HepG2 (cell line): Measurements from ENCODE around the gene IFIT5. TPM values are rescaled to one million over a fixed set of nuclear protein-coding genes. Genes with fewer than 3 reads are reported as not detected.
A peak's percentile ranks its signal among the peaks of the same experiment; 100 is the strongest.

Source experiments
- ATAC-seq: fragments of 200-7000 bp; cut with Tn5 transposase; 3 replicates; pipeline ENCODE4 v1.9.1; 2020; ENCODE audit warnings: mild to moderate bottlenecking, moderate library complexity
- BruUV-seq: library from RNA; stranded (reverse); fragments of 400-500 nt; replicated peaks from 2 replicates; lab custom pipeline; 2021; lab: Mats Ljungman, UMichigan
- CTCF ChIA-PET: fragments of 300-600 bp; formaldehyde crosslinking; extraction: SDS; loops from one replicate; lab custom pipeline; 2021; ENCODE audit warnings: low total read pairs, inconsistent platforms, low intra/inter-chr PET ratio; lab: Yijun Ruan, JAX
- POLR2A ChIA-PET: fragments of 350-600 bp; sonication (Branson Sonifier 250); formaldehyde crosslinking; loops from one replicate; lab custom pipeline; 2020; ENCODE audit warnings: antibody characterized with exemption, inconsistent platforms; lab: Yijun Ruan, JAX
- DNase-seq: peaks from one replicate; pipeline ENCODE4 v3.0.0-alpha.2; 2015; ENCODE audit warnings: low spot score
- FAIRE-seq: peaks from 3 replicates; lab custom pipeline; 2011; peaks lifted over from hg19 to GRCh38; lab: Jason Lieb, UNC
- H2AFZ ChIP-seq: one replicate; pipeline ENCODE4 v1.6.1; 2011; ENCODE audit warnings: low read length, inconsistent platforms
- H3K27ac ChIP-seq: fragments of 300-600 bp; 3 replicates; pipeline ENCODE4 v1.8.0; 2011; ENCODE audit warnings: mixed run types, mild to moderate bottlenecking, mixed read lengths, low read length, inconsistent platforms; ENCODE audit not compliant: insufficient read depth; ENCODE audit errors: extremely low read length
- H3K27me3 ChIP-seq, 2 experiments: fragments of 200-600 bp in 1 of 2; 2 replicates in 1 of 2; 3 replicates in 1 of 2; pipeline versions ENCODE4 v1.6.0 to v1.8.0; 2011; ENCODE audit warnings: low read length in 2 of 2, mild to moderate bottlenecking in 2 of 2, moderate library complexity in 2 of 2, inconsistent platforms in 1 of 2; ENCODE audit not compliant: insufficient read depth in 2 of 2, control insufficient read depth in 1 of 2
- H3K36me3 ChIP-seq, 2 experiments: fragments of 200-600 bp in 1 of 2; replicated peaks in 1 of 2; 2 replicates in 1 of 2; 3 replicates in 1 of 2; pipeline versions ENCODE4 v1.5.1 to v1.8.0; 2011; ENCODE audit warnings: low read length in 2 of 2, inconsistent platforms in 1 of 2; ENCODE audit not compliant: insufficient read depth in 2 of 2, control insufficient read depth in 1 of 2
- H3K4me1 ChIP-seq: 2 replicates; pipeline ENCODE4 v1.5.1; 2012; ENCODE audit warnings: low read length, inconsistent platforms; ENCODE audit not compliant: insufficient read depth
- H3K4me2 ChIP-seq: 2 replicates; pipeline ENCODE4 v1.6.0; 2011; ENCODE audit warnings: low read depth, low read length, inconsistent platforms
- H3K4me3 ChIP-seq, 3 experiments: fragments of 200-600 bp in 1 of 3; sonication (generic), shearing (Covaris generic) in 1 of 3; replicated peaks in 1 of 3; 2 replicates each; pipeline ENCODE4 v1.5.1; 2011 to 2016; ENCODE audit warnings: low read length in 3 of 3, inconsistent platforms in 2 of 3, low read depth in 2 of 3, mild to moderate bottlenecking in 2 of 3, control low read depth in 1 of 3, mixed read lengths in 1 of 3; ENCODE audit not compliant: insufficient read depth in 1 of 3
- H3K79me2 ChIP-seq: one replicate; pipeline ENCODE4 v1.6.1; 2011; ENCODE audit warnings: low read length, inconsistent platforms; ENCODE audit not compliant: insufficient read depth
- H3K9ac ChIP-seq: 2 replicates; pipeline ENCODE4 v1.6.0; 2011; ENCODE audit warnings: mild to moderate bottlenecking, low read depth, low read length, inconsistent platforms; ENCODE audit not compliant: insufficient read depth
- H3K9me3 ChIP-seq: 2 replicates; pipeline ENCODE4 v1.5.1; 2012; ENCODE audit warnings: mild to moderate bottlenecking, low read length
- H4K20me1 ChIP-seq: 2 replicates; pipeline ENCODE4 v1.6.0; 2011; ENCODE audit warnings: inconsistent platforms, mild to moderate bottlenecking, low read length, moderate library complexity; ENCODE audit not compliant: insufficient read depth
- FOXA3 ChIP-seq: IDR thresholded peaks from 2 replicates; pipeline ENCODE4 v1.6.1; 2016; ENCODE audit warnings: missing genetic modification reagents, missing compliant biosample characterization
- HDAC6 ChIP-seq: fragments of 200-600 bp; sonication (generic); IDR thresholded peaks from 2 replicates; pipeline ENCODE4 v1.7.0; 2017; ENCODE audit warnings: mild to moderate bottlenecking, antibody characterized with exemption, low read length, low read depth
- HHEX ChIP-seq: IDR thresholded peaks from 2 replicates; pipeline ENCODE4 v1.6.1; 2016; ENCODE audit warnings: control low read depth
- KDM4B ChIP-seq: sonication (generic); formaldehyde crosslinking; IDR thresholded peaks from 2 replicates; pipeline ENCODE4 v1.4.0; 2020; ENCODE audit warnings: missing genetic modification reagents
- MAFF ChIP-seq: IDR thresholded peaks from 2 replicates; pipeline ENCODE4 v1.6.1; 2011; ENCODE audit warnings: low read depth, low read length, improper control_type of control experiment
- MAFK ChIP-seq, 2 experiments: IDR thresholded peaks in 1 of 2; conservative IDR thresholded peaks in 1 of 2; 2 replicates each; pipeline ENCODE4 v1.6.1; 2011; ENCODE audit warnings: improper control_type of control experiment in 2 of 2, low read length in 2 of 2
- MIXL1 ChIP-seq: IDR thresholded peaks from 2 replicates; pipeline ENCODE4 v1.6.1; 2016
- TARDBP ChIP-seq: sonication (generic); formaldehyde crosslinking; IDR thresholded peaks from 2 replicates; pipeline ENCODE4 v1.8.0; 2022; ENCODE audit warnings: mild to moderate bottlenecking, missing genetic modification reagents
- TCF7 ChIP-seq: sonication (generic); IDR thresholded peaks from 2 replicates; pipeline ENCODE4 v1.6.1; 2016; ENCODE audit warnings: antibody characterized with exemption, low read depth
- ZNF136 ChIP-seq: sonication (generic); formaldehyde crosslinking; IDR thresholded peaks from 2 replicates; pipeline ENCODE4 v1.8.1; 2022; ENCODE audit warnings: low read depth, mild to moderate bottlenecking, moderate library complexity, missing genetic modification reagents
- ZNF282 ChIP-seq: fragments of 450-650 bp; IDR thresholded peaks from 2 replicates; pipeline ENCODE4 v1.6.1; 2018; ENCODE audit not compliant: partially characterized antibody
- ZNF317 ChIP-seq: sonication (generic); formaldehyde crosslinking; IDR thresholded peaks from 2 replicates; pipeline ENCODE4 v1.5.0; 2020; ENCODE audit warnings: mild to moderate bottlenecking, missing genetic modification reagents
- ZNF660 ChIP-seq: sonication (generic); formaldehyde crosslinking; IDR thresholded peaks from 2 replicates; pipeline ENCODE4 v1.5.1; 2020; ENCODE audit warnings: mild to moderate bottlenecking, low read depth, missing genetic modification reagents, borderline replicate concordance
- WGBS: methylation state at CpG from one replicate; pipeline ENCODE4 v1.1.6; 2017; ENCODE audit warnings: low lambda C conversion rate; 5-methylcytosine and 5-hydroxymethylcytosine counted together
- in situ Hi-C: cut with HindIII; loops from 2 replicates; pipeline ENCODE4 v1.10.0; 2017; ENCODE audit warnings: low pct_unique_long_range_greater_than_20kb; ENCODE audit not compliant: extremely low pct_ligation_motif_present
- intact Hi-C: fragments of 100-400 bp; cut with micrococcal nuclease; formaldehyde crosslinking; loops from one replicate; pipeline ENCODE4 v1.10.0; 2022; ENCODE audit not compliant: unreplicated experiment
- polyA plus RNA-seq, 8 experiments: library from polyadenylated mRNA; depleted of rRNA in 3 of 8; stranded (reverse) in 7 of 8; unstranded in 1 of 8; fragments of >200 nt; fragmentation: Illumina TruSeq in 4 of 8; extraction: Trizol in 4 of 8; gene quantifications; 2 replicates each; pipeline versions ENCODE4 v1.2.1 to v1.2.3, GENCODE V29; 2011 to 2016; ENCODE audit warnings: low read depth in 4 of 8, missing spikeins in 1 of 8, mixed read lengths in 1 of 8; ENCODE audit not compliant: insufficient read depth in 1 of 8
- total RNA-seq, 5 experiments: library from RNA; depleted of rRNA; stranded (reverse); fragments of >200 nt; fragmentation: Illumina TruSeq; extraction: Trizol; gene quantifications; 2 replicates each; pipeline ENCODE4 v1.2.3, GENCODE V29; 2016; ENCODE audit warnings: low read depth in 1 of 5
- TF ChIP-seq, protein P1 (sequence below), 2 experiments: fragments of 450-650 bp in 1 of 2; sonication (generic) in 1 of 2; formaldehyde crosslinking; IDR thresholded peaks; 2 replicates each; pipeline versions ENCODE4 v1.5.0 to v1.8.0; 2020 to 2022; ENCODE audit warnings: mild to moderate bottlenecking in 1 of 2, missing genetic modification reagents in 1 of 2
- TF ChIP-seq, protein P2 (sequence below): IDR thresholded peaks from 2 replicates; pipeline ENCODE4 v1.6.1; 2016; ENCODE audit warnings: low read depth, missing genetic modification reagents, missing compliant biosample characterization

The IFIT5 gene
- total and polyA plus RNA-seq, 2 of the 13 experiments (the other 11 are each of a cell fraction or from before 2014, with no cell fraction given): 2.2 to 8.3 TPM

GRCh38 chr10:89379103-89379502 lies 35.3 kb upstream of the IFIT5 start:
- Histone ChIP-seq H3K27ac (no peak overlapping the region), H3K9me3 (no peaks in the 10 kb centered on the region), H4K20me1 (no peaks in the 10 kb centered on the region), H3K36me3 (no peaks in the 10 kb centered on the region), H3K4me2 (no peak overlapping the region), H3K9ac (no peak overlapping the region), H3K79me2 (no peaks in the 10 kb centered on the region), H3K4me1 (peaks cover 18% of the 10 kb centered on the region), H3K27me3 (no peaks in the 10 kb centered on the region), H3K4me3 (no peak overlapping the region), H2AFZ (no peak overlapping the region)
- ChIA-PET POLR2A (no interaction called here), CTCF (no interaction called here)
- TF ChIP-seq MAFF (0 out of 2 replicates have a peak, but pooled peaks have one; percentile 4), ZNF317 (CRISPR knock-in tag) (no peak), MAFK (conservative IDR thresholded peaks at IDR 0.05 in 1 of 2, IDR thresholded peaks at IDR 0.05 in 1 of 2; ENCODE audit: low read length in 2 of 2) (peak in 1 of 2 experiments; percentile 50; a peak in 2 of 4 replicates)
- ATAC-seq (no peak), FAIRE-seq (no peak), DNase-seq (no peak)
- in situ Hi-C loops (no loop called here), intact Hi-C loops (no loop called here)
- BruUV-seq: no TSS peak

DNA sequence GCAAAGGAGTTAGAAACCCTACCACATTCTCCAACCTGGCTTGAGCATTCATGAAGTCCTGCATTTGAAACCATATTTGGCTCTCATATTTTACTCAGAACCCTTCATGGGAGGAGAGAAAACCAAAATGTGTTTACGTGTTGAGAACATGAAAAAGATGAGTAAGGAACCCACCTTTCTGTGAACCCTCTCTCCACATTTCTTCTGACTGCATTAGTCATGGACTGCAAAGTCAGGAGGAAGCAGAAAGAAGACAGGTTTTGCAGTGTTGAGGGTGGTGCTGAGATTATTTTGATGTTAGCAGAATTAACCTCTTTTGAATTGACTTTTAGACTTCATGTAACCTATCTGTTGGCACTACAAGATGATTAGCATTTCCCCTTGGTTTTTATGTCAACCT lies 31.6 kb upstream of the IFIT5 start:
- FAIRE-seq: no peak
- H3K4me1 ChIP-seq: no peaks in the 10 kb centered on the region
- no peaks in the 10 kb centered on the region for H3K79me2 ChIP-seq
- H3K27ac ChIP-seq: no peak overlapping the region
- 25% methylated on average over 1 of the region's 1 CpG for WGBS
- no peaks in the 10 kb centered on the region for H4K20me1 ChIP-seq
- in situ Hi-C loops (no loop called here), intact Hi-C loops (no loop called here)
- no peak overlapping the region for H3K4me2 ChIP-seq
- no peak for ATAC-seq
- H2AFZ ChIP-seq: no peak overlapping the region
- CTCF ChIA-PET: no interaction called here
- no peak overlapping the region for H3K4me3 ChIP-seq
- BruUV-seq: no TSS peak
- no peak for DNase-seq
- no peaks in the 10 kb centered on the region for H3K9me3 ChIP-seq
- H3K27me3 ChIP-seq: no peaks in the 10 kb centered on the region
- POLR2A ChIA-PET: no interaction called here
- no peaks in the 10 kb centered on the region for H3K36me3 ChIP-seq
- no peak overlapping the region for H3K9ac ChIP-seq
- TF ChIP-seq MIXL1 (CRISPR knock-in tag): no peak
- no peak for TF ChIP-seq ZNF282
- TF ChIP-seq FOXA3 (CRISPR knock-in tag): no peak
- no peak for TF ChIP-seq TARDBP (CRISPR knock-in tag)
- TF ChIP-seq, protein P1, sequence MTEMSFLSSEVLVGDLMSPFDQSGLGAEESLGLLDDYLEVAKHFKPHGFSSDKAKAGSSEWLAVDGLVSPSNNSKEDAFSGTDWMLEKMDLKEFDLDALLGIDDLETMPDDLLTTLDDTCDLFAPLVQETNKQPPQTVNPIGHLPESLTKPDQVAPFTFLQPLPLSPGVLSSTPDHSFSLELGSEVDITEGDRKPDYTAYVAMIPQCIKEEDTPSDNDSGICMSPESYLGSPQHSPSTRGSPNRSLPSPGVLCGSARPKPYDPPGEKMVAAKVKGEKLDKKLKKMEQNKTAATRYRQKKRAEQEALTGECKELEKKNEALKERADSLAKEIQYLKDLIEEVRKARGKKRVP (CRISPR knock-in tag; IDR thresholded peaks at IDR 0.05): no peak
- TF ChIP-seq HDAC6: no peak
- TF ChIP-seq TCF7: no peak
- TF ChIP-seq HHEX (CRISPR knock-in tag): no peak
- TF ChIP-seq, protein P2, sequence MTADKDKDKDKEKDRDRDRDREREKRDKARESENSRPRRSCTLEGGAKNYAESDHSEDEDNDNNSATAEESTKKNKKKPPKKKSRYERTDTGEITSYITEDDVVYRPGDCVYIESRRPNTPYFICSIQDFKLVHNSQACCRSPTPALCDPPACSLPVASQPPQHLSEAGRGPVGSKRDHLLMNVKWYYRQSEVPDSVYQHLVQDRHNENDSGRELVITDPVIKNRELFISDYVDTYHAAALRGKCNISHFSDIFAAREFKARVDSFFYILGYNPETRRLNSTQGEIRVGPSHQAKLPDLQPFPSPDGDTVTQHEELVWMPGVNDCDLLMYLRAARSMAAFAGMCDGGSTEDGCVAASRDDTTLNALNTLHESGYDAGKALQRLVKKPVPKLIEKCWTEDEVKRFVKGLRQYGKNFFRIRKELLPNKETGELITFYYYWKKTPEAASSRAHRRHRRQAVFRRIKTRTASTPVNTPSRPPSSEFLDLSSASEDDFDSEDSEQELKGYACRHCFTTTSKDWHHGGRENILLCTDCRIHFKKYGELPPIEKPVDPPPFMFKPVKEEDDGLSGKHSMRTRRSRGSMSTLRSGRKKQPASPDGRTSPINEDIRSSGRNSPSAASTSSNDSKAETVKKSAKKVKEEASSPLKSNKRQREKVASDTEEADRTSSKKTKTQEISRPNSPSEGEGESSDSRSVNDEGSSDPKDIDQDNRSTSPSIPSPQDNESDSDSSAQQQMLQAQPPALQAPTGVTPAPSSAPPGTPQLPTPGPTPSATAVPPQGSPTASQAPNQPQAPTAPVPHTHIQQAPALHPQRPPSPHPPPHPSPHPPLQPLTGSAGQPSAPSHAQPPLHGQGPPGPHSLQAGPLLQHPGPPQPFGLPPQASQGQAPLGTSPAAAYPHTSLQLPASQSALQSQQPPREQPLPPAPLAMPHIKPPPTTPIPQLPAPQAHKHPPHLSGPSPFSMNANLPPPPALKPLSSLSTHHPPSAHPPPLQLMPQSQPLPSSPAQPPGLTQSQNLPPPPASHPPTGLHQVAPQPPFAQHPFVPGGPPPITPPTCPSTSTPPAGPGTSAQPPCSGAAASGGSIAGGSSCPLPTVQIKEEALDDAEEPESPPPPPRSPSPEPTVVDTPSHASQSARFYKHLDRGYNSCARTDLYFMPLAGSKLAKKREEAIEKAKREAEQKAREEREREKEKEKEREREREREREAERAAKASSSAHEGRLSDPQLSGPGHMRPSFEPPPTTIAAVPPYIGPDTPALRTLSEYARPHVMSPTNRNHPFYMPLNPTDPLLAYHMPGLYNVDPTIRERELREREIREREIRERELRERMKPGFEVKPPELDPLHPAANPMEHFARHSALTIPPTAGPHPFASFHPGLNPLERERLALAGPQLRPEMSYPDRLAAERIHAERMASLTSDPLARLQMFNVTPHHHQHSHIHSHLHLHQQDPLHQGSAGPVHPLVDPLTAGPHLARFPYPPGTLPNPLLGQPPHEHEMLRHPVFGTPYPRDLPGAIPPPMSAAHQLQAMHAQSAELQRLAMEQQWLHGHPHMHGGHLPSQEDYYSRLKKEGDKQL: no peak
- TF ChIP-seq ZNF136: no peak
- TF ChIP-seq KDM4B (CRISPR knock-in tag): no peak
- TF ChIP-seq ZNF660 (CRISPR knock-in tag): no peak
